ENCODE data around the gene ARL17B.
"Not testable (repeated sequence)": the region's sequence is repeated elsewhere in the genome, so short reads cannot be mapped to it uniquely, and the experiment has no call there.

DNA sequence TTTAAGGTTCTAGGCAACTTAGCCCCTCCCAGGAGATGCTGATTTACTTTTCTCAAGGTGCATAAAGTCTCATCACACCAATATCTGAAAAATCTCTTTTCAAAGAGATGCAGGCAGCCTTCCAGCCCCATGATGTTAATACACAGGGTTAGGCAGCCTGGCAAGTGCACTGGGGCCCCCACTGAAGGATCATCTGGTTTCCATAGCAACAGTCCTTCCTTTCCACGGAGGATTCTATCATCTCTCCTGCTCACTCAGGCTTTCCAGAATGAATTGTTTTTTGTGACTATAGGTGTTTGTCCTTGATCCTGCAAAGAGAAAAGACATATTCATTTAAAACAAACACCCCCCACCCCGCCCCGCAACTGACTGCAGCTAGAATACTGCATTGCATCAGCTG is 6.0 kb upstream of the ARL17B start:
- TF ChIP-seq, protein P1, sequence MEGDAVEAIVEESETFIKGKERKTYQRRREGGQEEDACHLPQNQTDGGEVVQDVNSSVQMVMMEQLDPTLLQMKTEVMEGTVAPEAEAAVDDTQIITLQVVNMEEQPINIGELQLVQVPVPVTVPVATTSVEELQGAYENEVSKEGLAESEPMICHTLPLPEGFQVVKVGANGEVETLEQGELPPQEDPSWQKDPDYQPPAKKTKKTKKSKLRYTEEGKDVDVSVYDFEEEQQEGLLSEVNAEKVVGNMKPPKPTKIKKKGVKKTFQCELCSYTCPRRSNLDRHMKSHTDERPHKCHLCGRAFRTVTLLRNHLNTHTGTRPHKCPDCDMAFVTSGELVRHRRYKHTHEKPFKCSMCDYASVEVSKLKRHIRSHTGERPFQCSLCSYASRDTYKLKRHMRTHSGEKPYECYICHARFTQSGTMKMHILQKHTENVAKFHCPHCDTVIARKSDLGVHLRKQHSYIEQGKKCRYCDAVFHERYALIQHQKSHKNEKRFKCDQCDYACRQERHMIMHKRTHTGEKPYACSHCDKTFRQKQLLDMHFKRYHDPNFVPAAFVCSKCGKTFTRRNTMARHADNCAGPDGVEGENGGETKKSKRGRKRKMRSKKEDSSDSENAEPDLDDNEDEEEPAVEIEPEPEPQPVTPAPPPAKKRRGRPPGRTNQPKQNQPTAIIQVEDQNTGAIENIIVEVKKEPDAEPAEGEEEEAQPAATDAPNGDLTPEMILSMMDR (conservative IDR thresholded peaks at IDR 0.05; ENCODE audit: low read depth, low read length), result not testable (repeated sequence)
- not testable (repeated sequence) for TF ChIP-seq RFX5, CEBPB, SMC3, BHLHE40 (IDR thresholded peaks at IDR 0.05; ENCODE audit: low read depth, low read length)
